Measurements from ENCODE around the gene CREB1.
A peak's percentile ranks its signal among the peaks of the same experiment; 100 is the strongest.

CREB1 gene

GRCh38 chr2:207532676-207533075 is 2.9 kb downstream of the CREB1 start:
- Histone ChIP-seq H3K27ac (ENCODE audit: low read length) (no peak overlapping the region), H4K20me1 (ENCODE audit: insufficient read depth, low read length) (peaks cover 51% of the 10 kb centered on the region), H3K4me3 (ENCODE audit: low read length) (no peak overlapping the region), H3K36me3 (replicated peaks; ENCODE audit: low read depth, low read length) (peaks cover 28% of the 10 kb centered on the region), H3K9me3 (ENCODE audit: insufficient read depth, low read length) (no peaks in the 10 kb centered on the region), H2AFZ (ENCODE audit: low read depth, low read length) (no peak overlapping the region), H3K27me3 (ENCODE audit: low read depth, low read length) (no peaks in the 10 kb centered on the region), H3K79me2 (ENCODE audit: low read length) (peaks cover 91% of the 10 kb centered on the region), H3K9ac (ENCODE audit: low read length) (no peak overlapping the region), H3K4me2 (ENCODE audit: low read length) (0 out of 2 replicates have a peak overlapping the region, but pooled peaks have one; percentile 3), H3K4me1 (ENCODE audit: low read length) (peaks cover 34% of the 10 kb centered on the region)
- TF ChIP-seq EZH2phosphoT487 (IDR thresholded peaks at IDR 0.05; ENCODE audit: low read depth) (no peak), CTCF (IDR thresholded peaks at IDR 0.05; ENCODE audit: low read depth, low read length) (no peak)

- Histone ChIP-seq H4K20me1 (ENCODE audit: insufficient read depth, low read length) (peaks cover 60% of the 10 kb centered on the region), H3K9me3 (ENCODE audit: insufficient read depth, low read length) (no peaks in the 10 kb centered on the region), H3K27me3 (ENCODE audit: low read depth, low read length) (no peaks in the 10 kb centered on the region), H3K79me2 (ENCODE audit: low read length) (peaks cover 91% of the 10 kb centered on the region), H3K4me1 (ENCODE audit: low read length) (peaks cover 25% of the 10 kb centered on the region), H2AFZ (ENCODE audit: low read depth, low read length) (no peak overlapping the region), H3K4me3 (ENCODE audit: low read length) (no peak overlapping the region), H3K36me3 (replicated peaks; ENCODE audit: low read depth, low read length) (peaks cover 30% of the 10 kb centered on the region), H3K9ac (ENCODE audit: low read length) (no peak overlapping the region), H3K27ac (ENCODE audit: low read length) (no peak overlapping the region), H3K4me2 (ENCODE audit: low read length) (0 out of 2 replicates have a peak overlapping the region, but pooled peaks have one; percentile 2)
- no peak for TF ChIP-seq CTCF (IDR thresholded peaks at IDR 0.05; ENCODE audit: low read depth, low read length)
- TF ChIP-seq EZH2phosphoT487 (IDR thresholded peaks at IDR 0.05; ENCODE audit: low read depth): no peak
Measured at GRCh38 chr2:207533461-207534008, 3.8 kb downstream of the CREB1 start.

- peaks cover 25% of the 10 kb centered on the region for H3K4me1 ChIP-seq (ENCODE audit: low read length)
- peaks cover 33% of the 10 kb centered on the region for H3K36me3 ChIP-seq (replicated peaks; ENCODE audit: low read depth, low read length)
- H2AFZ ChIP-seq (ENCODE audit: low read depth, low read length): no peak overlapping the region
- no peak overlapping the region for H3K4me2 ChIP-seq (ENCODE audit: low read length)
- TF ChIP-seq CTCF (IDR thresholded peaks at IDR 0.05; ENCODE audit: low read depth, low read length) (no peak), EZH2phosphoT487 (IDR thresholded peaks at IDR 0.05; ENCODE audit: low read depth) (no peak)
- H3K79me2 ChIP-seq (ENCODE audit: low read length): peaks cover 94% of the 10 kb centered on the region
- H3K27ac ChIP-seq (ENCODE audit: low read length): no peak overlapping the region
- H3K27me3 ChIP-seq (ENCODE audit: low read depth, low read length): no peaks in the 10 kb centered on the region
- H3K9me3 ChIP-seq (ENCODE audit: insufficient read depth, low read length): no peaks in the 10 kb centered on the region
- no peak overlapping the region for H3K4me3 ChIP-seq (ENCODE audit: low read length)
- no peak overlapping the region for H3K9ac ChIP-seq (ENCODE audit: low read length)
- peaks cover 68% of the 10 kb centered on the region for H4K20me1 ChIP-seq (ENCODE audit: insufficient read depth, low read length)
Measured at GRCh38 chr2:207534417-207534816, 4.7 kb downstream of the CREB1 start.

- TF ChIP-seq EZH2phosphoT487 (IDR thresholded peaks at IDR 0.05; ENCODE audit: low read depth): no peak
- TF ChIP-seq CTCF (IDR thresholded peaks at IDR 0.05; ENCODE audit: low read depth, low read length): no peak
- peaks cover 77% of the 10 kb centered on the region for H4K20me1 ChIP-seq (ENCODE audit: insufficient read depth, low read length)
Measured at GRCh38 chr2:207539470-207539869, 9.7 kb downstream of the CREB1 start.

More at GRCh38 chr2:207539470-207539869, 9.7 kb downstream of the CREB1 start:
- H3K4me1 ChIP-seq (ENCODE audit: low read length): peaks cover 5% of the 10 kb centered on the region; the same call in 1 of the 2 replicates
- no peaks in the 10 kb centered on the region for H3K27me3 ChIP-seq (ENCODE audit: low read depth, low read length)
- H3K9me3 ChIP-seq (ENCODE audit: insufficient read depth, low read length): no peaks in the 10 kb centered on the region
- H3K79me2 ChIP-seq (ENCODE audit: low read length): peaks cover 100% of the 10 kb centered on the region
- no peak overlapping the region for H3K4me3 ChIP-seq (ENCODE audit: low read length)
- H3K27ac ChIP-seq (ENCODE audit: low read length): no peak overlapping the region
- peaks cover 15% of the 10 kb centered on the region for H3K36me3 ChIP-seq (replicated peaks; ENCODE audit: low read depth, low read length)
- H3K9ac ChIP-seq (ENCODE audit: low read length): no peak overlapping the region
- no peak overlapping the region for H3K4me2 ChIP-seq (ENCODE audit: low read length)
- no peak overlapping the region for H2AFZ ChIP-seq (ENCODE audit: low read depth, low read length)
